BLaER1 treated with 17β-estradiol and CSF1 and Interleukin-3, amounts not matched to agents 10 nM and 100 nM (cell line): ENCODE measurements around the gene ARHGAP8.
A peak's percentile ranks its signal among the peaks of the same experiment; 100 is the strongest.

ENCODE experiments used
- H3K27ac ChIP-seq, 11 experiments: shearing (Covaris generic); formaldehyde crosslinking; 2 replicates each; pipeline ENCODE4 v1.8.1; 2022
- H3K27me3 ChIP-seq, 11 experiments: shearing (Covaris generic); formaldehyde crosslinking; 2 replicates each; pipeline ENCODE4 v1.8.1; 2022
- H3K36me3 ChIP-seq, 11 experiments: shearing (Covaris generic); formaldehyde crosslinking; 2 replicates each; pipeline ENCODE4 v1.8.1; 2022
- H3K4me1 ChIP-seq, 10 experiments: shearing (Covaris generic); formaldehyde crosslinking; 2 replicates each; pipeline ENCODE4 v1.8.1; 2022
- H3K4me2 ChIP-seq, 11 experiments: shearing (Covaris generic); formaldehyde crosslinking; 2 replicates each; pipeline ENCODE4 v1.8.1; 2022
- H3K4me3 ChIP-seq, 10 experiments: shearing (Covaris generic); formaldehyde crosslinking; 2 replicates each; pipeline ENCODE4 v1.8.1; 2022
- H3K9ac ChIP-seq, 11 experiments: shearing (Covaris generic); formaldehyde crosslinking; 2 replicates each; pipeline ENCODE4 v1.8.1; 2022
- H3K9me3 ChIP-seq, 11 experiments: shearing (Covaris generic); formaldehyde crosslinking; replicated peaks in 1 of 11; 2 replicates each; pipeline ENCODE4 v1.8.1; 2022
- H4K20me1 ChIP-seq, 11 experiments: shearing (Covaris generic); formaldehyde crosslinking; 2 replicates each; pipeline ENCODE4 v1.8.1; 2022
- Cebpa-rat ChIP-seq, 11 experiments: shearing (Covaris generic); IDR thresholded peaks; 2 replicates each; pipeline ENCODE4 v1.8.1; 2022

The ARHGAP8 gene

DNA sequence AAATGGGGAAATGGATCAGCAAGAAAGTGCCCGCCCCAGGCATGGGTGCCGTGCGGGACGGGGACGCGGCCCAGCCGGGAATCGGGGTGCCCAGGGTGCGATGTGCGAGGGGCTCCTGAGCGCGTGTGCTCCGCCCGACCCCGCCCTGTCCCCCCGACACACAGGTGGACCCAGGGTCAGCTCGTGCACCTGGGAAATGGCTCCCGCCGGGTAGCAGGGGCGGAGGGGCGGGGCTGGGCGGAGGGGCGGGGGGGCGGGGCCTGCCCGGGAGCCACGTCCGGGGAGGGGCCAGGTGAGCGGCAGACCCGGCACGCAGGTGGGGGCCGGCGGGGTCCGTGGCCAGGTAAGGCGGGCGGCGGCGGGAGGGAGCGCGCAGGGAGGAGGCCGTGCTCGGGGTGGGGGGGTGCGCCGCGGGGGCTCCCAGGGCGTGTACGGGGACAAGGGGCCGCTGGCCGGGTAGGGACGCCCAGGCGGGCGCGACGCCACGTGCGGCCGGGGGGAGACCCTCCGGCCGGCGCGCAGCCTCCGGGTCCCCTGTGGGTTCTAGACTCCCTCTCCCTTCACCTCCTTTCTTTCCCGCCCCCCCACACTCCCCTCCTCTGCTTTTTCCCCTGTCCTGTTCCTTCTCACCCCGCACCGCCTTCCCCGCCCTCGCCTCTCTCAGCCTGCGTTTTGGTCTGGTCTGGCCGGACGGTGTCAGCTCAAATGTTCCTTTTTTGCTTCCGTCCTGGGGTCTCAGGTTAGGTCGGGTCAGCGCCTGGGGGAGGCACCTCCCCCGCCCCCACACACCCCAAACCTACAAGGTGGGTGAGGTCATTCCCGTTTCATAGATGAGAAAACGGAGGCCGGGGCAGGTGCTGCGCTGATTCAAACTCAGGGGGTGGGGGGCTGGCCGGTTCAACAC is at the start of gene ARHGAP8:
Gene ARHGAP8, plus strand, starts transcription at position 291 of the 904 bp plus-strand sequence. CDS start 33,953 bp downstream, outside the sequence.
- peak within 1 kb of the TSS in 2 of 10 experiments; percentile 38 to 42; a peak in 3 of 20 replicates for H3K4me3 ChIP-seq
- peaks cover 0 to 24% (median 0%) of the 10 kb centered on the region in 11 experiments; a peak in 6 of 22 replicates for H4K20me1 ChIP-seq
- no peak for TF ChIP-seq Cebpa-rat (IDR thresholded peaks at IDR 0.05)
- H3K27ac ChIP-seq: no peak within 1 kb of the TSS
- peak within 1 kb of the TSS in 8 of 11 experiments; percentile 24 to 43 (median 35); a peak in 9 of 22 replicates for H3K4me2 ChIP-seq
- no peak within 1 kb of the TSS for H3K9ac ChIP-seq
- peaks cover 0 to 16% (median 8%) of the 10 kb centered on the region in 11 experiments; a peak in 10 of 22 replicates for H3K9me3 ChIP-seq
- no peaks in the 10 kb centered on the region for H3K36me3 ChIP-seq
- H3K4me1 ChIP-seq: peaks cover 0 to 4% (median 0%) of the 10 kb centered on the region in 10 experiments; a peak in 4 of 20 replicates
- H3K27me3 ChIP-seq: peaks cover 55 to 72% (median 62%) of the 10 kb centered on the region in 11 experiments

DNA sequence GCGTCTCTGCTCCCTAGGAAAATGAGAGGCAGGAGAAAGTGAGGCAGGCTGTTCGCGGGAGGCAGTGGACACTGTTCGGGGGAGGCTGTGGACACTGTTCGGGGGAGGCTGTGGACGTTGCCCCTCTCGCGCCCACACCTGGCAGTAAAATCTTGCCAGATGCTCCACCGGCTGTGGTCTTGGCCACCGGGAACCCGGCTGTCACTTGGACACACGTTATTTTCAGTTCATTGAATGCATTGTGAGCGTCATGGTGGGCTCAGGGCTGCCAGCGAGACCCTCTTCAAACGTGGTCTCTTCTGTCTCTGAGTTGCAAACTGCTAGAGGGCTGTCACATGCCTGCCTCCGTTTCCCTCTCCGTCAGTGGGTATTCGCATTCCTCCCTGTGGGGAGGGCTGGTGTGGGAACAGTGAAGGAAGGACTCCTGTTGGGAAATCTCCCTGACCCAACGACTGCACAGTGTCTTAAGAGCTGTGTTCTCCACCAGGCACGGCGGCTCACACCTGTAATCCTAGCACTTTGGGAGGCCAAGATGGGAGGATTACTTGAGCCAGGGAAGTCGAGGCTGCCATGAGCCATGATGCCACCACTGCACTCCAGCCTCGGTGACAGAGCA is 49.0 kb upstream of the ARHGAP8 start:
- Histone ChIP-seq H4K20me1 (peaks cover 38 to 99% (median 61%) of the 10 kb centered on the region in 11 experiments; a peak in 21 of 22 replicates), H3K27me3 (no peaks in the 10 kb centered on the region), H3K9ac (peak overlapping the region; percentile 73 to 92 (median 81); a peak in 21 of 22 replicates), H3K4me3 (peak overlapping the region; percentile 56 to 98 (median 90); a peak in 19 of 20 replicates), H3K27ac (peak overlapping the region in 6 of 11 experiments; percentile 74 to 84 (median 82); a peak in 10 of 22 replicates), H3K4me1 (peaks cover 83 to 93% (median 91%) of the 10 kb centered on the region in 10 experiments), H3K9me3 (no peaks in the 10 kb centered on the region), H3K4me2 (peak overlapping the region; percentile 89 to 100 (median 99)), H3K36me3 (peaks cover 0 to 64% (median 0%) of the 10 kb centered on the region in 11 experiments; a peak in 8 of 22 replicates)
- TF ChIP-seq Cebpa-rat (IDR thresholded peaks at IDR 0.05): no peak

DNA sequence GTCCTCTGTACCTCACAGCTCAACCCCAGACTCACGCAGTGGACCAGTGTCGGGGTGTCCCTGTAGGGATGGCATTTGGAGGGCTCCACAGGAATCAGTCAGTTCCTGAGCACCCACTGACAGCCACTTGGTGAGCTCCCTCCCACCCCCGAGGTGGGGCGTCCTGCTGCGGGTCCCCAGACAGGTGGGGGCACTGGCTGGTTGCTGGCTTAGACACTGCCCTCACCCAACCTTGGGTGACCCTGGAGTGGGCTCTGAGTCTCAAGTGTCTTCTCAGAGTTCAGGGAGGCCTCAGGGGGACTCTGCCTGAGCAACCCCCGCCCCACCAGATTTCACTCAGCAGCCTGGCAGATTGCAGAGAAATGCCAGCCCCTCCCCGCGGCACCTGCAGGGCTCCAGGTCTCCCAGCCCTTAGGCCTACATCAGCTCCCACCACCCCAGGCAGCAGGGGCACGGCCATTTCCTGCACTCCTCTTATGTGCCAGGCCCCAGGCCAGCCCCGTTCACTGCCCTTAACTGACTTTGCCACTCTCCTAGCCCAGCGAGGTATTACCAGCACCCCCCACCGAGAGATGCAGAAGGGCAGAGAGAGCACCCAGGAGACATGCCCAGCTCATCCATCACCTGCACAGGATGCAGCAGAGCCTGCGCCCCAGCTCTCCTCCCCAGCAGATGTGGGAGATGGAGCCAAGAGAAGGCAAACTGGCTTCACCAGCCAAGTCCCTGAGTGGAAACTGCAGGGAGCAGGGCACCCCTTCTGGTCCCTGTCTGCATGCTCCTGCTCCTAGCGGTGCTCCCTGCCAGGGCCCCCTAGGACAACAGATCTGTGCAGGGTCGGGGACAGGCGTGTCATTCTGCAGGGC is 48.0 kb upstream of the ARHGAP8 start:
- peak overlapping the region; percentile 89 to 100 (median 99); a peak in 20 of 22 replicates for H3K4me2 ChIP-seq

DNA sequence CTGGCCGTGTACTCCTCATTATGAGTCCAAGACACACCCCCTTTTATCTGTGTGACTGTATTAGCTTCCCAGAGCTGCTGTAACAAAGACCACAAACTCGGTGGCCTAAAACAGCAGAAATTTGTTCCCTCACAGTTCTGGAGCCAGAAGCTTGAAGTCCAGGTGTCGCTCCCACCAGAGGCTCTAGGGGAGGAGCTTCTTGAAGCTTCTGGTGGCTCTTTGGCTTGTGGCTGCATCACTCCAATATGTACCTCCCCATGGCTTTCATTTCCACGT is 47.4 kb upstream of the ARHGAP8 start:
- Histone ChIP-seq H3K27ac (no peak overlapping the region), H3K9ac (peak overlapping the region in 1 of 11 experiments; percentile 89; a peak in 3 of 22 replicates), H3K4me3 (peak overlapping the region in 3 of 10 experiments; percentile 91 to 98 (median 91); a peak in 3 of 20 replicates), H3K9me3 (no peaks in the 10 kb centered on the region), H3K27me3 (no peaks in the 10 kb centered on the region), H3K4me2 (peak overlapping the region in 10 of 11 experiments; percentile 89 to 100 (median 99); a peak in 20 of 22 replicates), H3K36me3 (peaks cover 0 to 55% (median 0%) of the 10 kb centered on the region in 11 experiments; a peak in 8 of 22 replicates), H3K4me1 (peaks cover 82 to 93% (median 91%) of the 10 kb centered on the region in 10 experiments), H4K20me1 (peaks cover 38 to 99% (median 62%) of the 10 kb centered on the region in 11 experiments; a peak in 21 of 22 replicates)
- no peak for TF ChIP-seq Cebpa-rat (IDR thresholded peaks at IDR 0.05)

More for the DNA sequence above, 48.0 kb upstream of the ARHGAP8 start:
- Histone ChIP-seq H4K20me1 (peaks cover 38 to 99% (median 61%) of the 10 kb centered on the region in 11 experiments; a peak in 21 of 22 replicates), H3K4me3 (peak overlapping the region in 3 of 10 experiments; percentile 91 to 98 (median 91); a peak in 5 of 20 replicates), H3K9me3 (no peaks in the 10 kb centered on the region), H3K27ac (no peak overlapping the region), H3K27me3 (no peaks in the 10 kb centered on the region), H3K9ac (peak overlapping the region in 7 of 11 experiments; percentile 6 to 92 (median 85); a peak in 8 of 22 replicates), H3K4me1 (peaks cover 82 to 93% (median 91%) of the 10 kb centered on the region in 10 experiments), H3K36me3 (peaks cover 0 to 60% (median 0%) of the 10 kb centered on the region in 11 experiments; a peak in 8 of 22 replicates)
- TF ChIP-seq Cebpa-rat (IDR thresholded peaks at IDR 0.05): no peak

DNA sequence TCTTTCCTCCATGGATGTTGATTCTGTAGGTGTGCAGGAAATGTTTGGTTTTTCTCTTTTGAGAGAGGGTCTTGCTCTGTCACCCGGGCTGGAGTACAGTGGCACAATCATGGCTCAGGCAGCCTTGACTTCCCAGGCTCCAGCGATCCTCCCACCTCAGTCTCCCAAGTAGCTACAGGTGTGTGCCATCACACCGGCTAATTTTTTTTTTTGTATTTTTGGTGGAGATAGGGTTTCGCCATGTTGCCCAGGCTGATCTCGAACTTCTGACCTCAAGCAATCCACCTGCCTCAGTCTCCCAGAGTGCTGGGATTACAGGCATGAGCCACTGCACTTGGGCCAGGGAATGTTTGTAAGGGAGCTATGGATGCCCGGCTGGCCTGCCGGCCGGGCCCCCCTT is 45.9 kb upstream of the ARHGAP8 start:
- H3K4me1 ChIP-seq: peaks cover 86 to 97% (median 92%) of the 10 kb centered on the region in 10 experiments
- H3K9ac ChIP-seq: peak overlapping the region in 4 of 11 experiments; percentile 46 to 63 (median 57); a peak in 6 of 22 replicates
- H3K4me2 ChIP-seq: peak overlapping the region; percentile 5 to 100 (median 93); a peak in 18 of 22 replicates
- H3K27me3 ChIP-seq: no peaks in the 10 kb centered on the region
- no peak overlapping the region for H3K4me3 ChIP-seq
- peak overlapping the region in 2 of 11 experiments; percentile 54 to 58; a peak in 2 of 22 replicates for H3K27ac ChIP-seq
- no peaks in the 10 kb centered on the region for H3K9me3 ChIP-seq
- H3K36me3 ChIP-seq: peaks cover 0 to 54% (median 0%) of the 10 kb centered on the region in 11 experiments; a peak in 8 of 22 replicates
- H4K20me1 ChIP-seq: peaks cover 44 to 99% (median 75%) of the 10 kb centered on the region in 11 experiments; a peak in 21 of 22 replicates
- TF ChIP-seq Cebpa-rat (IDR thresholded peaks at IDR 0.05): no peak

DNA sequence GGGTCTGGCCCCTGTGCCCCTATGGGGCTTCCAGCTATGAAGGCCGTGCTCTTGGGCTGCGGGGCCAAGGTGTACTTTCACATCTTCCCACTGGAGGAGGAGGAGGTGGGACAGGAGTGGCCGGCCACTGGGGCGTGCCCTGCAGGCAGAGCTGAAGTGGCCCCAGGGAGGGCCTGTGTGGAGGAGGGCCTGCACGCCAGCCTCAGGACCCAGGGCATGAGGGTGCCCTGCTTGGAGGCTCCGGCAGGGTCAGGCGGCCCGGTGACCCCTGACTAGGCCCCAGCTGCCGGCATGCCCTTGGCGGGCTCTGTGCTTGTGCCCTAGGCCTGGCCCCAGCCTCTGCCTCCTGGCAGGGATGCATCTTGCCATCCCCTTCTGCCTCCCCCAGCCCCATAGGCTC is 45.2 kb upstream of the ARHGAP8 start:
- Histone ChIP-seq H3K36me3 (peaks cover 0 to 56% (median 0%) of the 10 kb centered on the region in 11 experiments; a peak in 8 of 22 replicates), H3K27me3 (no peaks in the 10 kb centered on the region), H3K4me2 (peak overlapping the region; percentile 20 to 100 (median 93); a peak in 20 of 22 replicates), H3K9ac (peak overlapping the region in 7 of 11 experiments; percentile 4 to 63 (median 48); a peak in 10 of 22 replicates), H3K27ac (peak overlapping the region in 8 of 11 experiments; percentile 32 to 58 (median 42); a peak in 11 of 22 replicates), H3K9me3 (no peaks in the 10 kb centered on the region), H3K4me3 (no peak overlapping the region; a peak in 1 of 20 replicates), H3K4me1 (peaks cover 90 to 99% (median 95%) of the 10 kb centered on the region in 10 experiments), H4K20me1 (peaks cover 45 to 100% (median 82%) of the 10 kb centered on the region in 11 experiments; a peak in 21 of 22 replicates)
- no peak for TF ChIP-seq Cebpa-rat (IDR thresholded peaks at IDR 0.05)

DNA sequence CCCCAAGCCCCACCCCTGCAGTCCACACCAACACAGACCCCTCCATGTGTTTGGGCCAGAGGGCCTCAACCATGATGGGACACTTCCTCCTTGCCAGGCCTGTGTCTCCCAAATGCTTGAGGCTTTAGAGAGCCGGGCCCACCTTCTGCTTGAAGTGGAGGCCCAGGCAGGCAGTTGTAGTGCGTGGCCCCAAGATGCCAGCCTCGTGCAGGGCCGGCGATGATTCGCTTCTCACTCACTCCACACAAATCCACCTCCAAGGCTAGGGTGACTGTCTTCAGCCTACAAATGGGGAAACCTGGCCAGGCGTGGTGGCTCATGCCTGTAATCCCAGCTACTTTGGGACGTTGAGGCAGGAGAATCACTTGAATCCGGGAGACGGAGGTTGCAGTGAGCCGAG is 44.6 kb upstream of the ARHGAP8 start:
- no peak for TF ChIP-seq Cebpa-rat (IDR thresholded peaks at IDR 0.05)
- H3K27ac ChIP-seq: peak overlapping the region in 7 of 11 experiments; percentile 32 to 58 (median 44); a peak in 11 of 22 replicates
- peak overlapping the region; percentile 20 to 100 (median 93); a peak in 19 of 22 replicates for H3K4me2 ChIP-seq
- no peaks in the 10 kb centered on the region for H3K9me3 ChIP-seq
- peaks cover 0 to 61% (median 0%) of the 10 kb centered on the region in 11 experiments; a peak in 8 of 22 replicates for H3K36me3 ChIP-seq
- H4K20me1 ChIP-seq: peaks cover 44 to 100% (median 85%) of the 10 kb centered on the region in 11 experiments; a peak in 21 of 22 replicates
- H3K27me3 ChIP-seq: no peaks in the 10 kb centered on the region
- H3K9ac ChIP-seq: peak overlapping the region in 6 of 11 experiments; percentile 4 to 63 (median 52); a peak in 7 of 22 replicates
- H3K4me1 ChIP-seq: peaks cover 93 to 100% (median 100%) of the 10 kb centered on the region in 10 experiments
- no peak overlapping the region for H3K4me3 ChIP-seq
